ENCODE measurements around the gene TOP3B. TPM values are rescaled to one million over a fixed set of nuclear protein-coding genes. Genes with fewer than 3 reads are reported as not detected.

TOP3B gene
- total RNA-seq, 5 donors from 2014 or later (not counting 1 experiment from before 2014, with no cell fraction given): 58.9 to 90.6 (median 65.9) TPM

DNA sequence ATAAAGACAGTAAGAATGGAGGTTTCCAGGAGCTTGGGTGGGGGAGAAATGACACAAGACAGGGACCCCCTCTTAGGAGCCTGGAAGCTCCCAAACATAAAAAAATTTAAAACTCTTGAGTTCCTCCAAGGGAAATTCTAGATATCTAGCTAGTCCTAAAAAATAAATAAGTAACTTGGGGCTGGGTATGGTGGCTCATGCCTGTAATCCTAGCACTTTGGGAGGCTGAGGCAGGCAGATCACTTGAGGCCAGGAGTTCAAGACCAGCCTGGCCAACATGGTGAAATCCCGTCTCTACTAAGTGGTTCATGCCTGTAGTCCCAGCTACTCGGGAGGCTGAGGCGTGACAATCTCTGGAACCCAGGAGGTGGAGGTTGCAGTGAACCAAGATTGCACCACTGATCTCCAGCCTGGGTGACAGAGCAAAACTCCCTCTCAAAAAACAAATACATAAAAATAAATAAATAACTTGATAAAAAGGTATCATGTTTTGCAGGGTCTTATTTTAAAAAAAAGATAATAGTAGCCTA lies 20.0 kb upstream of the TOP3B start:
- H3K27me3 ChIP-seq (replicated peaks in 1 of 2; ENCODE audit: control insufficient read depth in 2 of 2, extremely low read depth in 1 of 2, insufficient read depth in 2 of 2, low read length in 1 of 2): peaks cover 0 to 7% of the 10 kb centered on the region in 2 experiments
- ChIA-PET POLR2A (no interaction called here), CTCF (interaction anchor here in 1 of 2 donors (1.0 kb wide), 1 partner anchor 10 kb away, joined by 3 read pairs; no protein-coding TSS in a partner anchor)
- 92% methylated on average over 2 of the region's 3 CpGs for WGBS (ENCODE audit: insufficient coverage)
- peaks cover 0 to 4% of the 10 kb centered on the region in 2 donors for H3K27me3 Mint-ChIP-seq
- H3K4me3 ChIP-seq (ENCODE audit: control insufficient read depth in 1 of 2, extremely low read depth in 1 of 2, low read length in 1 of 2): no peak overlapping the region
- H3K9me3 ChIP-seq: no peaks in the 10 kb centered on the region
- DNase-seq (no peak), ATAC-seq (replicated peaks in 1 of 4) (no peak)
- no peaks in the 10 kb centered on the region for H3K4me1 ChIP-seq (ENCODE audit: control insufficient read depth in 1 of 2, extremely low read depth in 1 of 2, insufficient read depth in 2 of 2, low read length in 2 of 2)
- H3K4me1 Mint-ChIP-seq: no peaks in the 10 kb centered on the region
- no peak overlapping the region for H3K4me3 Mint-ChIP-seq
- H3K36me3 ChIP-seq (ENCODE audit: control insufficient read depth in 2 of 2, extremely low read depth in 1 of 2, insufficient read depth in 1 of 2, low read length in 1 of 2): no peaks in the 10 kb centered on the region
- no peaks in the 10 kb centered on the region for H3K36me3 Mint-ChIP-seq
- no peaks in the 10 kb centered on the region for H3K9me3 Mint-ChIP-seq
- H3K27ac ChIP-seq (ENCODE audit: low read length): no peak overlapping the region
- no peak overlapping the region for H3K27ac Mint-ChIP-seq

DNA sequence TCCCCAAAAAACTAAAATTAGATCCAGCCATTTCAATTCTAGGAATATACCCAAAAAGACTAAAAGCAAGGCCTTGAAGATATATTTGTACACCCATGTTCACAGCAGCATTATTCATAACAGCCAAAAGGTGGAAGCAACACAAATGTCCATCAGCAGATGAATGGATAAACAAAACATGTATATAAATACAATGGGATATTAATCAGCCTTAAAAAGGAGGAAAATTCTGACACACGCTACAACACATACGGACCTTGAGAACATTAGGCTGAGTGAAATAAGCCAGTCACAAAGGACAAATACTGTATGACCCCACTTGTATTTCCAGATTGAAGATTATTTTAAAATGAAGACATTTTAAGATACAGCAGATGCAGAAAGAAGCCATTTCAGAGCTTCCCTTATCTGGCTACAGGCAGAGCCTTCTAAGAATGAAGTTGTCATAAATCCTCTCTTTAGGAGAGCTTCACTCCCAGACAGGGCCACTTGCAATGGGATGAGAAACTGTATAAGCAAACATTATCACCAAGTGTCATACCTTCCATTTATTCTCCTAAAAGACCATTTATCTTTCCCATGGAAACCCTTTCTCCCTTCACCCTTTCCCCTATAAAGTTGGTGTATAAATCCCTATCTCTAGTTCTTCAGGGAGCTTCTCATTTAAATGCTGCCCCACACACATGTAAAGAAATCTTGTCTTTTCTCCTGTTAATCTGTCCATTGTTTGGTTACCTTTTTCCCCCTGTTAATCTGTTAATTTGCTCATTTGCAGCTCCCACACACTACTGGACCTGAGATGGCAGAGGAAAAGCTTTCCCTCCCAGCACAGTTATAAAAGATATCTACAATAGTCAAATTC lies 19.3 kb upstream of the TOP3B start:
- H3K36me3 Mint-ChIP-seq: no peaks in the 10 kb centered on the region
- no peak overlapping the region for H3K4me3 ChIP-seq (ENCODE audit: control insufficient read depth in 1 of 2, extremely low read depth in 1 of 2, low read length in 1 of 2)
- no peak overlapping the region for H3K4me3 Mint-ChIP-seq
- DNase-seq: no peak
- no peak overlapping the region for H3K27ac ChIP-seq (ENCODE audit: low read length)
- ChIA-PET POLR2A (no interaction called here), CTCF (interaction anchor here in 1 of 2 donors (1.0 kb wide), 1 partner anchor 10 kb away, joined by 3 read pairs; no protein-coding TSS in a partner anchor)
- no peaks in the 10 kb centered on the region for H3K9me3 ChIP-seq
- no peaks in the 10 kb centered on the region for H3K36me3 ChIP-seq (ENCODE audit: control insufficient read depth in 2 of 2, extremely low read depth in 1 of 2, insufficient read depth in 1 of 2, low read length in 1 of 2)
- H3K4me1 Mint-ChIP-seq: no peaks in the 10 kb centered on the region
- peaks cover 0 to 5% of the 10 kb centered on the region in 2 experiments for H3K27me3 ChIP-seq (replicated peaks in 1 of 2; ENCODE audit: control insufficient read depth in 2 of 2, extremely low read depth in 1 of 2, insufficient read depth in 2 of 2, low read length in 1 of 2)
- ATAC-seq (replicated peaks in 1 of 4): no peak
- no peaks in the 10 kb centered on the region for H3K9me3 Mint-ChIP-seq
- H3K27me3 Mint-ChIP-seq: peaks cover 0 to 4% of the 10 kb centered on the region in 2 donors
- no CpG with 5 or more reads among the region's 2 CpGs for WGBS (ENCODE audit: insufficient coverage)
- H3K4me1 ChIP-seq (ENCODE audit: control insufficient read depth in 1 of 2, extremely low read depth in 1 of 2, insufficient read depth in 2 of 2, low read length in 2 of 2): no peaks in the 10 kb centered on the region
- H3K27ac Mint-ChIP-seq: no peak overlapping the region

- Histone ChIP-seq H3K36me3 (ENCODE audit: control insufficient read depth in 2 of 2, extremely low read depth in 1 of 2, insufficient read depth in 1 of 2, low read length in 1 of 2) (no peaks in the 10 kb centered on the region), H3K27me3 (replicated peaks in 1 of 2; ENCODE audit: control insufficient read depth in 2 of 2, extremely low read depth in 1 of 2, insufficient read depth in 2 of 2, low read length in 1 of 2) (peaks cover 0 to 5% of the 10 kb centered on the region in 2 experiments), H3K4me1 (ENCODE audit: control insufficient read depth in 1 of 2, extremely low read depth in 1 of 2, insufficient read depth in 2 of 2, low read length in 2 of 2) (no peaks in the 10 kb centered on the region), H3K4me3 (ENCODE audit: control insufficient read depth in 1 of 2, extremely low read depth in 1 of 2, low read length in 1 of 2) (no peak overlapping the region), H3K9me3 (no peaks in the 10 kb centered on the region), H3K27ac (ENCODE audit: low read length) (no peak overlapping the region)
- H3K4me3 Mint-ChIP-seq: no peak overlapping the region
- H3K27ac Mint-ChIP-seq: no peak overlapping the region
- POLR2A ChIA-PET: no interaction called here
- CTCF ChIA-PET: no interaction called here
- ATAC-seq (replicated peaks in 1 of 4) (no peak), DNase-seq (no peak)
- H3K27me3 Mint-ChIP-seq: peaks cover 0 to 4% of the 10 kb centered on the region in 2 donors
- H3K4me1 Mint-ChIP-seq: no peaks in the 10 kb centered on the region
- no peaks in the 10 kb centered on the region for H3K9me3 Mint-ChIP-seq
- no peaks in the 10 kb centered on the region for H3K36me3 Mint-ChIP-seq
- WGBS (ENCODE audit: insufficient coverage): 91% methylated on average over 4 of the region's 7 CpGs
These were observed 16.1 kb upstream of the TOP3B start for GRCh38 chr22:21998595-21999247.

DNA sequence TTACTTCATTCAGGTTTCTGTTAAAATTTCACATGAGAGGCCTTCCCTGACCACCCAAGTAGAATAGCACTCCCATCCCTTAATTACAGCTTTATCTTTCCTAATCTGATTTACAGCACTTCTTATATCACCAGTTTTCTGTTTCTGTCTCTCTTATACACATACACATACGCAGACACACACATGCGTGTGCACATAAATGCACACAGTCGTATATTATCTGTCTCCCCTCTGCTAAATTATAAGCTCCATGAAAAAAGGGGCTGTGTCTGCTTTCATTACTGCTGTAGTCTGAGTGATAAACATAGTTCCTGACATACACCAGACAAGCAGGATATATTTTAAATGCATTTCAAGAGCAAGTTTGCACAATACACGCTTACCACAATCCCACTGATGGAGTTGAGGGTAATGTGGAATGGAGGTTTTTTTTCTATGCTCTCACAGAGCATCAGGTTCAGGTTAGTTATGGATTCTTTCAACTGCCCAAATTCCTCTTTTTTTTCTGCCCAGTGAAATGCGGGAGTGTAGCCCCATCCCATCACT lies 13.7 kb upstream of the TOP3B start:
- no peak for DNase-seq
- no peak overlapping the region for H3K27ac ChIP-seq (ENCODE audit: low read length)
- H3K9me3 Mint-ChIP-seq: no peaks in the 10 kb centered on the region
- POLR2A ChIA-PET: no interaction called here
- no peaks in the 10 kb centered on the region for H3K36me3 ChIP-seq (ENCODE audit: control insufficient read depth in 2 of 2, extremely low read depth in 1 of 2, insufficient read depth in 1 of 2, low read length in 1 of 2)
- CTCF ChIA-PET: no interaction called here
- H3K9me3 ChIP-seq: no peaks in the 10 kb centered on the region
- H3K4me1 ChIP-seq (ENCODE audit: control insufficient read depth in 1 of 2, extremely low read depth in 1 of 2, insufficient read depth in 2 of 2, low read length in 2 of 2): no peaks in the 10 kb centered on the region
- H3K4me3 ChIP-seq (ENCODE audit: control insufficient read depth in 1 of 2, extremely low read depth in 1 of 2, low read length in 1 of 2): no peak overlapping the region
- H3K4me1 Mint-ChIP-seq: no peaks in the 10 kb centered on the region
- peaks cover 0 to 14% of the 10 kb centered on the region in 2 experiments for H3K27me3 ChIP-seq (replicated peaks in 1 of 2; ENCODE audit: control insufficient read depth in 2 of 2, extremely low read depth in 1 of 2, insufficient read depth in 2 of 2, low read length in 1 of 2)
- no peaks in the 10 kb centered on the region for H3K36me3 Mint-ChIP-seq
- peaks cover 0 to 8% of the 10 kb centered on the region in 2 donors for H3K27me3 Mint-ChIP-seq
- no peak overlapping the region for H3K4me3 Mint-ChIP-seq
- ATAC-seq (replicated peaks in 1 of 4): no peak
- no peak overlapping the region for H3K27ac Mint-ChIP-seq
- 100% methylated on average over 1 of the region's 5 CpGs for WGBS (ENCODE audit: insufficient coverage)

DNA sequence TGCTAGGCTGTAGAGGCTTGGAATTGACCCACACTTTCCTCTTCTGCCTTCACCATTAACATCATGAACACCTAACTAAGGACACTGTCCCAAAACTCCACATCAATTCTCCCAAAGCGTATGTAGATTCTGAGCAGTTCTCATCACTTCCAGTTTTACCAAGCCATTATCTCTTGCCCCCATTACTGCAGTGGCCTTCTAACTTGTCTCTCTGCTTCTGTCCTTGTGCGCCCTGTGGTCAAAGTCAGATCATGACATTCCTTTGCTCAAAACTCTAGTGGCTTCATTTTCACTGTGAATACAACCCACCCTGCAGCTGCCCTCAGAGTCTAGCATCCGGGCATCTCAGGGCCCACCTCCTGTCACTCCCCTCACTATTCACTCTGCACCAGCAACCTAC lies 13.1 kb upstream of the TOP3B start:
- Histone ChIP-seq H3K36me3 (ENCODE audit: control insufficient read depth in 2 of 2, extremely low read depth in 1 of 2, insufficient read depth in 1 of 2, low read length in 1 of 2) (no peaks in the 10 kb centered on the region), H3K27ac (ENCODE audit: low read length) (no peak overlapping the region), H3K4me3 (ENCODE audit: control insufficient read depth in 1 of 2, extremely low read depth in 1 of 2, low read length in 1 of 2) (no peak overlapping the region), H3K4me1 (ENCODE audit: control insufficient read depth in 1 of 2, extremely low read depth in 1 of 2, insufficient read depth in 2 of 2, low read length in 2 of 2) (no peaks in the 10 kb centered on the region), H3K9me3 (no peaks in the 10 kb centered on the region), H3K27me3 (replicated peaks in 1 of 2; ENCODE audit: control insufficient read depth in 2 of 2, extremely low read depth in 1 of 2, insufficient read depth in 2 of 2, low read length in 1 of 2) (peaks cover 0 to 16% of the 10 kb centered on the region in 2 experiments)
- H3K27me3 Mint-ChIP-seq: peaks cover 3 to 10% of the 10 kb centered on the region in 2 donors
- ChIA-PET CTCF (no interaction called here), POLR2A (no interaction called here)
- no peaks in the 10 kb centered on the region for H3K36me3 Mint-ChIP-seq
- no peak overlapping the region for H3K4me3 Mint-ChIP-seq
- no peak overlapping the region for H3K27ac Mint-ChIP-seq
- no peaks in the 10 kb centered on the region for H3K4me1 Mint-ChIP-seq
- DNase-seq (no peak), ATAC-seq (replicated peaks in 1 of 4) (no peak)
- no peaks in the 10 kb centered on the region for H3K9me3 Mint-ChIP-seq
- WGBS (ENCODE audit: insufficient coverage): 89% methylated on average over 3 of the region's 3 CpGs

DNA sequence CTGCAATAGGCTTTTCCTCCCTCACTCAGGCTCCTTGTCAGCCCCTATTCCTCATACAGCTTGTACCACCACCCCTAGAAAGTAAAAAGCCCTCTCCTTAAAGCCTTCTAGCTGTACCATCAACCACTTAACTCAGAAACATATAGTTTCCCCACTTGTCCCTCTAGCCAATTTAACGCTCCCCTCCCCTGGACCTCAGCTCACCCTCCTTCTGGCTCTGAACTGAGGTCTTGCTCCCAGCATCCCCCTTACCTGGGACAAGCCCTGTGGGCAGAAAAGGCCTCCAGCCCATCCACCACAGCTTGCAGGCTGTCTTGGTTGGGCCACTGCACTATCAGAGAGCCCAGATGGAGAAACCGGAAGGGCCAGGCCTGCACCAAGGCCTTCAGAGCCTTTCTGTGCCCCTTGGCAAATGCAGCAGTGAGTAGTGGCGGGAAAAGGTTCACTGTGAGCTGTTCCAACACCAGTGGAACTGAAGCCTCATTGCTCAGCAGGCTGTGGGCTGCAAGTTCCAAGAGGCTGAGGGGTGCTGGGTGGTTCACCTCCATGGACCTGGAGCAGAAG lies 12.4 kb upstream of the TOP3B start:
- no peak overlapping the region for H3K27ac Mint-ChIP-seq
- no peaks in the 10 kb centered on the region for H3K9me3 ChIP-seq
- peaks cover 0 to 19% of the 10 kb centered on the region in 2 experiments for H3K27me3 ChIP-seq (replicated peaks in 1 of 2; ENCODE audit: control insufficient read depth in 2 of 2, extremely low read depth in 1 of 2, insufficient read depth in 2 of 2, low read length in 1 of 2)
- ATAC-seq (replicated peaks in 1 of 4) (no peak), DNase-seq (no peak)
- H3K4me3 ChIP-seq (ENCODE audit: control insufficient read depth in 1 of 2, extremely low read depth in 1 of 2, low read length in 1 of 2): no peak overlapping the region
- H3K4me3 Mint-ChIP-seq: no peak overlapping the region
- H3K27ac ChIP-seq (ENCODE audit: low read length): no peak overlapping the region
- H3K9me3 Mint-ChIP-seq: no peaks in the 10 kb centered on the region
- H3K27me3 Mint-ChIP-seq: peaks cover 7 to 9% of the 10 kb centered on the region in 2 donors
- ChIA-PET CTCF (no interaction called here), POLR2A (no interaction called here)
- H3K36me3 Mint-ChIP-seq: no peaks in the 10 kb centered on the region
- 96% methylated on average over 3 of the region's 3 CpGs for WGBS (ENCODE audit: insufficient coverage)
- H3K4me1 ChIP-seq (ENCODE audit: control insufficient read depth in 1 of 2, extremely low read depth in 1 of 2, insufficient read depth in 2 of 2, low read length in 2 of 2): no peaks in the 10 kb centered on the region
- no peaks in the 10 kb centered on the region for H3K36me3 ChIP-seq (ENCODE audit: control insufficient read depth in 2 of 2, extremely low read depth in 1 of 2, insufficient read depth in 1 of 2, low read length in 1 of 2)
- H3K4me1 Mint-ChIP-seq: no peaks in the 10 kb centered on the region

Measured in T-cell (primary cell).